ENCODE results near the gene TFF2.

TFF2 gene

DNA sequence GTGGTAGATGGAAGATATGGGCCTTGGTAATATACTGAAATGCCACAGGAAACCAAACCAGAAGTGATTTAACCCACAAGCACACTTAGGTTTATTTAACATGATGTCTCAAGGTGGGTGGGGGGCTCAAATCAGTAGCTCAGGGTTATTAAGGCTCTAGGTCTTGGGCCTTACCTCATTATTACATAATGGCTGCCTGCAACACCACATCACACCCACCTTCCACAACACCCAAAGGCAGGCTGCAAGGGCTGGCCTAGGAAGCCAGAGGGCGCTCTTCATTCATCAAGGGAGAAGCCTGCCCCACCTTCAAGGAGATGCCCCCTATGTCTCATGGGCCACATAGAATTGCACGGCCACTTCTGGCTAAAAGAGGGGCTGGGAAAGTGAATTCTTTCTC is 9.5 kb upstream of the TFF2 start:
- no peak overlapping the region for H3K4me3 ChIP-seq
- DNase-seq (ENCODE audit: low spot score), result no peak
- no peak overlapping the region for H3K27ac ChIP-seq
- TF ChIP-seq, protein P1, sequence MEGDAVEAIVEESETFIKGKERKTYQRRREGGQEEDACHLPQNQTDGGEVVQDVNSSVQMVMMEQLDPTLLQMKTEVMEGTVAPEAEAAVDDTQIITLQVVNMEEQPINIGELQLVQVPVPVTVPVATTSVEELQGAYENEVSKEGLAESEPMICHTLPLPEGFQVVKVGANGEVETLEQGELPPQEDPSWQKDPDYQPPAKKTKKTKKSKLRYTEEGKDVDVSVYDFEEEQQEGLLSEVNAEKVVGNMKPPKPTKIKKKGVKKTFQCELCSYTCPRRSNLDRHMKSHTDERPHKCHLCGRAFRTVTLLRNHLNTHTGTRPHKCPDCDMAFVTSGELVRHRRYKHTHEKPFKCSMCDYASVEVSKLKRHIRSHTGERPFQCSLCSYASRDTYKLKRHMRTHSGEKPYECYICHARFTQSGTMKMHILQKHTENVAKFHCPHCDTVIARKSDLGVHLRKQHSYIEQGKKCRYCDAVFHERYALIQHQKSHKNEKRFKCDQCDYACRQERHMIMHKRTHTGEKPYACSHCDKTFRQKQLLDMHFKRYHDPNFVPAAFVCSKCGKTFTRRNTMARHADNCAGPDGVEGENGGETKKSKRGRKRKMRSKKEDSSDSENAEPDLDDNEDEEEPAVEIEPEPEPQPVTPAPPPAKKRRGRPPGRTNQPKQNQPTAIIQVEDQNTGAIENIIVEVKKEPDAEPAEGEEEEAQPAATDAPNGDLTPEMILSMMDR (IDR thresholded peaks at IDR 0.05), result no peak

DNA sequence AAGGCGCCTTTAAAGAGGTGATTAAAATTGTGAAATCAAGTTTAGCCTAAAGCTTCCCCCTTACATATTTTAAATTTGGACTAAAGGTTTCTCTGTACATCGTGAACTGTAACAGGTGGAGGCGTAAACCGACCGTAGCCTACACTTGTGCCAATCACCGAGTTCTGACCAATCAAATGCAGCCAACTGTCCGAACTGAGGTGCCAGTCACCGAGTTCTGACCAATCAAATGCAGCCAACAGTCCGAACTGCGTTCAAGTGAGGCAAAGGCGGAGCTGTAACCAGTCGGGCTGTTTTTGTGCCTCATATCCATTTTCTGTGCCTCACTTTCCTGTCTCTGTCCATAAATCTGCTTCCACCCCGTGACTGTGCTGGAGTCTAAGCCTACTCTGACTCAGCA is 8.1 kb upstream of the TFF2 start:
- no peak overlapping the region for H3K4me3 ChIP-seq
- H3K27ac ChIP-seq, result no peak overlapping the region
- TF ChIP-seq, protein P1 (IDR thresholded peaks at IDR 0.05), result no peak
- no peak for DNase-seq (ENCODE audit: low spot score)

DNA sequence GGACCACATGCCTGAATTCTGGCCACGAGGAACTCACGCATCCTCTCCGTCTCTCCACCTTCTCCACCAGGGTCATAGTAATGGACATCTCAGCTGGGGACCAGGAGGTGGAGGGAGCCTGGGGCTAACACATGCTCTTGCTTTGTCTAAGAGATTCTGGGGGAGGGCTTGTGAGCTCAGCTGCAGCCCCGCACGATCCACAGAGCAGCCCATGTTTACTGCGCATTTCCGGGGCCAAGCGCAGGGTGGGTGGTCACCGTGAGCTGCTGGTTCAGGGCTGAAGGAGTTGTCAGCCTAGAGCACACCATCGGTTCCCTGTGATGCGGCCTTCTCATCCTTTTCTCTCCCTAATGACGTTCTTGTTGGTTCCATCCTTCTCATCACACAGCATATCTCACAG is 7.5 kb upstream of the TFF2 start:
- DNase-seq (ENCODE audit: low spot score), result no peak
- no peak overlapping the region for H3K27ac ChIP-seq
- no peak overlapping the region for H3K4me3 ChIP-seq
- TF ChIP-seq, protein P1 (IDR thresholded peaks at IDR 0.05), result no peak

DNA sequence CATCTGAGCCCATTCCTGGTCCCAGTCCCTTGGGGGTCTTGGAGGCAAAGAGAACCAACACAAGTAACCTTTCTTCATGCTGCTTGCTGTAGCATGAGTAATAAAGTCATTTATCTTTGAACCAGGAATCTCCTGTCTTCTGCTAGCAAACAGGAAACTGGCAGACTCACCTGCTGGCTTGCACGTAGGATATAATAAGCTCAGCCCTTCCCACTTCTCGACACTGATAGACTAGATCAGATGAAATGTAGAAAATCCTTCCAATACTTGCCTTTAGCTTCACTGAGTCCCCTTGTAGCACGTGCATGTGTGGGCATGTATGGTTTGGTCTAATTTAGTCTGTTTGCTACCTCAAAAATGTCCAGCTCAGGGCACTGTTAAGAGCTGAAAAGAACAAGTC is 6.5 kb upstream of the TFF2 start:
- no peak for DNase-seq (ENCODE audit: low spot score)
- TF ChIP-seq, protein P1 (IDR thresholded peaks at IDR 0.05), result no peak
- Histone ChIP-seq H3K4me3 (no peak overlapping the region), H3K27ac (no peak overlapping the region)

DNA sequence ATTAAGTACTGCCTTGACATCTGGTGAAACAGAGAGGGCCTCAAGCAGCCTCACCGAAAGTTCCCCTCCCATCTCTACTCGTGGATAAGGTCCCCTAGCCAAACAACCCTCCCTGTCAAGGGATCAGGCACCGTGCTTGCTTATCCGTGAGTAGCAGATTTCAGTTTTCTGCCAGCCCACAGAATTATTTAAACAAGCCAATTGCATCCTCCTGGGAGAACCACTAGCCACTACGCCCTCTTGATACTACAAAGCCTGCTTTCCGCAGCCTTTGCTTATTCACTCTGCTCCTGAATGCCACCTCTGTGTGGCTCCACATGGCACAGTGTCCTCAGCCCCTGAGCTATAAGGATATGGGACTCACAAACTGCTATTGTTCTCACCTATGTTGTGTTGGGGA is 5.9 kb upstream of the TFF2 start:
- TF ChIP-seq, protein P1 (IDR thresholded peaks at IDR 0.05), result no peak
- no peak for DNase-seq (ENCODE audit: low spot score)
- H3K4me3 ChIP-seq, result no peak overlapping the region
- no peak overlapping the region for H3K27ac ChIP-seq

GRCh38 chr21:42356046-42356445 is 5.3 kb upstream of the TFF2 start:
- Histone ChIP-seq H3K27ac (no peak overlapping the region), H3K4me3 (no peak overlapping the region)
- DNase-seq (ENCODE audit: low spot score), result no peak
- TF ChIP-seq, protein P1 (IDR thresholded peaks at IDR 0.05), result no peak

DNA sequence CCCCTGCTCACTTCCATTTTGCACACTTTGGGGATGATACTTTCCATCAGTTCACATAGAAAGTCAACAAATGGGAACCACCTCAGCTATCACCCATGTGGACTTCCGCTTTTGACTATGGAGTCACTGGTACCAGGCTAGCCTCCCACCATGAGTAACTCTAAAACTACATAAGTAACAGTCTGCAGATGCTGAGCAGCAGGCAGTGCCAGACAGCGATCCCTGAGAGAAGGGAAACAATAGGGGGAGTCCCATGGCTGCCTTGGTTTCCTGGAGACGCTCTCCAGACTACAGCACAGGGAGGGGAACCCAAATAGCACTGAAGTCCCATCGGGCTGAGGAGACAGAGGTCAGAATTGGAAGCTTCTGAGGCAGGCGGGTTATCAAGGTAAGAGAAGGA is 2.8 kb upstream of the TFF2 start:
- no peak overlapping the region for H3K27ac ChIP-seq
- DNase-seq (ENCODE audit: low spot score), result no peak
- TF ChIP-seq, protein P1 (IDR thresholded peaks at IDR 0.05), result no peak
- no peak overlapping the region for H3K4me3 ChIP-seq

Data from coronary artery (tissue), 2 donors.